ENCODE measurements around the gene MICALL2.
A peak's percentile ranks its signal among the peaks of the same experiment; 100 is the strongest.

MICALL2 gene

GRCh38 chr7:1431634-1432380, 27.5 kb downstream of the MICALL2 start:
- DNase-seq = no peak

- DNase-seq = no peak
Measured at GRCh38 chr7:1431226-1431625, 28.0 kb downstream of the MICALL2 start.

GRCh38 chr7:1430056-1430845, 29.0 kb downstream of the MICALL2 start:
- DNase-seq = no peak

GRCh38 chr7:1428941-1429501, 30.2 kb downstream of the MICALL2 start:
- no peak for DNase-seq

GRCh38 chr7:1427064-1427657, 32.1 kb downstream of the MICALL2 start:
- DNase-seq = no peak

GRCh38 chr7:1426474-1426873, 32.8 kb downstream of the MICALL2 start:
- DNase-seq = no peak

GRCh38 chr7:1425292-1426136, 33.8 kb downstream of the MICALL2 start:
- no peak for DNase-seq

GRCh38 chr7:1424041-1424440, 35.2 kb downstream of the MICALL2 start:
- DNase-seq = no peak

GRCh38 chr7:1423264-1423811, 35.9 kb downstream of the MICALL2 start:
- no peak for DNase-seq

- no peak for DNase-seq
Measured at GRCh38 chr7:1422512-1423263, 36.6 kb downstream of the MICALL2 start.

- DNase-seq = no peak
Measured at GRCh38 chr7:1421946-1422345, 37.3 kb downstream of the MICALL2 start.

GRCh38 chr7:1421020-1421790, 38.1 kb downstream of the MICALL2 start:
- no peak for DNase-seq

- DNase-seq = no peak
Measured at GRCh38 chr7:1419688-1420087, 39.6 kb downstream of the MICALL2 start.

- DNase-seq = no peak
Measured at GRCh38 chr7:1419310-1419634, 40.0 kb downstream of the MICALL2 start.

- no peak for DNase-seq
Measured at GRCh38 chr7:1418505-1419309, 40.6 kb downstream of the MICALL2 start.

- DNase-seq = no peak
Measured at GRCh38 chr7:1415389-1415990, 43.8 kb downstream of the MICALL2 start.

GRCh38 chr7:1413936-1414639, 45.2 kb downstream of the MICALL2 start:
- no peak for DNase-seq

GRCh38 chr7:1412322-1413261, 46.7 kb downstream of the MICALL2 start:
- peak; percentile 55 for DNase-seq

Data from amniotic stem cell (primary cell).